HG03457 (cell line): ENCODE results near the gene DNAJC13.

Experiments used
- ATAC-seq: cut with Tn5 transposase; IDR thresholded peaks from one replicate; pipeline ENCODE4 v1.9.1; 2021; ENCODE audit warnings: moderate number of reproducible peaks; ENCODE audit not compliant: unreplicated experiment

The DNAJC13 gene

DNA sequence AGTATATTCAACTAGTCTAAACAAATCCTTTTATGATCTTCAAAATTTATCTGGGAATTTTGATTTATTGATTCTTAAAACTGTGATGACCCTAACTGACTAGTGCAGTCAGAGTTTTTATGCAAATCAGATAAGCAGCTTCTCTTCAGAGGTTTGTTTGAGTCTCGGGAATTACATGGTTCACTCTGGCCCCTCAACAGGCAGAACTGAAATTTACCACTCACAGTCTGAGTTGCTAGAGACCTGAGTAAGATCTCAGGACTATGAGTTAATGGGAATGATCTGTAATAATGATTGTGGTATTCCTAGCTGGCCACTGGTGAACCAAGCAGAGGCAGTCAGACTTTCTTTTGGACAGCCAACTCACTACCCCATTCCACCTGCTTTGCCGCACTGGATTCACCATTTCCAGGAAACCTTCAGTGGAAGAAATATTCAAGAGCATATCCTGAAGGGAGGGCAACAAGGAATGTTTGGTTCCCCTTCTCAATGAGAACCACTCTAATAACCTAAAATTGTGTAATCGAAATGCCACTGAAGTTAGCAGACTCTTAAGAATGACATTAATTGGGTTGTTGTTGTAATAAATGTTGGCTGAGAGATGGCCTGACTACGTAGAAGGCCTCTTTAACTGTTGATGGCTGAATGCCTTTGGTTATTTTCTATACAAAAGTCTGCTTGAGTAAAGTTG, 11.5 kb upstream of the DNAJC13 start:
- ATAC-seq: no peak

DNA sequence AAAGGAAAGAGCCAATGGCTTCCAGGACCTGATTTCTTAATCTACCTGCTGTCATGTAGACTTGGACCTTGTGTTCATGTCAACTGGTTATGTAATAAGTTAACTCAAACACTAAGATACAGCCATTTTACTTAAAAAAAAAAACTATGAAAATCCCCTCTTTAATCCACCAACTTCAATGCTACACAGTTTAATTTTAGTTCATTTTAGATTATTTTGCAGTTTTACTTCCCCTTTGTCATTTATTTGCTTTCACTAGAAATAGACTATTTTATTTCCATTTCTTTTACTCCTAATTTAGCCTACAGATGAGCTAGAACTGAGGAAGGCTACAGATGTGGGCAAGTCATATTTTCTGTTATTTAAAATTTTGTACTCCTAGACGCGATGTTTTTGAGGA, 10.7 kb upstream of the DNAJC13 start:
- no peak for ATAC-seq

DNA sequence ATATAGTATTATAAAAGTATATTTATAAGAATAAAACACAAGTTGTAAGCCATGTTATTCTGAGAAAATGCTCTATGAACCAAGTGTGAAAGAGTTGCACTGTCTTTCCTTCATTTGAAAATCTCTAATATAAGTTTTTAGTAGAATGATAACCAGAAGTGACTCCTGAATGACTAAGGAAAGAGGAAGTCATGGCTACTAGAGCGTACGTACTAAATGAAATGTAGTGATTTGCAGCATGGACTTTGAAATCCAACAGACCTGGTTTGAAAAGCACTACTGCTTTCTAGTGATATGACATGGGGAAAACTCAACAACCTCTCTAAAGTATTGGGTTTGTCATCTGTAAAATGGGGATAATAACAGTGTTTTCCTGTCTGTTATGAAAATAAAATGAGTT, 10.3 kb upstream of the DNAJC13 start:
- ATAC-seq: no peak

DNA sequence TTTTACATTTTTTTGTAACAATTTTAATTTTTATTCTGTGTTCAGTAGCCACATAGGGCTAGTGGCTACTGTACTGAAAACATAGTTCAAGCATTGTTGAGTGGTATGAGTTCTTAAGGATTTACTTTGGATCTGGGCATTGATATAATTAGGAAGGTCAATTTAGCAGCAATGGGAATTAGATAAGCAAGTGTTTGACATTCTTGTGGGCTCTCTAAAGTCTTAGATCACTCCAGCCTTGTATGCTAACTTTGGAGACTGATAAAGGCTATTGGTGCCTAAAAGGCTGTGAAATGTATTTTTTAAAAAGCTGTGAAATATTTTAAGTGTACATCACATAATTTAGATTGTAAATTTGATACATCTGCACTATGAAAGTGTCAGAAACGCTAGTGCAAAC, 2.5 kb upstream of the DNAJC13 start:
- ATAC-seq: no peak

DNA sequence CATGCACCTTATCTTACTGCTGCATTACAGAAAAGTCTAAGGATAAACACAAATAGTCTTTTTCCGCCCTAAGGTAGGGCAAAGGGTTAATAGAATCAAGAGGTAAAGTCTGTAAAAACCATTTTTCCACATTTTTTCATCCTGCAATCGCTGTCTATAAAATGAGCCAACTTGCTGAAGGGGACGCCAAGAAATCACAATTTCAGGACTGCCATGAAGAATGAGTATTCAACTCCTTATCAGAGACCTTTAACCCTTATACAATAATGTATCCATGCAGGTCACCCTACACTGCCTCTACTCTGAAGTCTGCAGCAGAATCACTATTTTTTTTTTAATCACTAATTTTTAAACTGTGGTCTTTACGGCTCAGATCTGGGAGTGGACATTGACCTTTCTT, 1.1 kb upstream of the DNAJC13 start:
- ATAC-seq: no peak

- ATAC-seq: peak; percentile 33
These were observed 551 bp downstream of the DNAJC13 start for GRCh38 chr3:132417695-132418411.

DNA sequence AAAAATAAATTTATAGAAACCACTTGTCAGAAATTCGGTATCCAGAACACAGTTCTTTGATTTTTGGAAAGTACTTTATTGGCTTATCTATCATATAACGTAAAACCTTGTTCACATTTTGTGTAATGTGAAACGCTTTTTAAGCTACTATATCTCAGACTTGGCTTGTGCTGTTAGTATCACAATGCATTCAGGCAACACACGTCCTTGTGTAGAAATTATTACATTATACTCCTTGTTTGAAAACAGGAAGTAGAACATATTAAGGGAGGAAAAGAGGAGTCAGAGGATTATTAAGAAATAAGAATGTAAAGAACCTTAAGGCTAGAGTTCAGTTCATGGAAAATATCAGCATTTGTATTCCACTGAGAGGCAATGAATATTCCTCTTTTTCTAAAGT, 1.6 kb downstream of the DNAJC13 start:
- ATAC-seq: no peak

DNA sequence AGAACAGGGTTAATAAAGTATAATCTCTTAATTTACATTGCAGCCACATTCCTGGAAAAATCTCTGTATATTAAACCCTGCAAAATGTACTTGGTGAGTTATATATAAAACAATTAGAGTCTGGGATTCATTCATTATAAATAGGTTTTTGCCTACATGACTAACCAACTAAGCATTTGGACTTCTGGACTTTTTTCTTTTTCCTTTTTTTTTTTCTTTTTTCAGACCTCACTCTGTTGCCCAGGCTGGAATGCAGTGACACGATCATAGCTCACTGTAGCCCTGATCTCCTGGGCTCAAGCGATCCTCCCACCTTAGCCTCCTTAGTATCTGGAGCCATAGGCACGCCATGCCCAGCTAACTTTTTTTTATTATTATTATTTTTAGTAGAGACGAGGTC, 4.5 kb downstream of the DNAJC13 start:
- no peak for ATAC-seq

DNA sequence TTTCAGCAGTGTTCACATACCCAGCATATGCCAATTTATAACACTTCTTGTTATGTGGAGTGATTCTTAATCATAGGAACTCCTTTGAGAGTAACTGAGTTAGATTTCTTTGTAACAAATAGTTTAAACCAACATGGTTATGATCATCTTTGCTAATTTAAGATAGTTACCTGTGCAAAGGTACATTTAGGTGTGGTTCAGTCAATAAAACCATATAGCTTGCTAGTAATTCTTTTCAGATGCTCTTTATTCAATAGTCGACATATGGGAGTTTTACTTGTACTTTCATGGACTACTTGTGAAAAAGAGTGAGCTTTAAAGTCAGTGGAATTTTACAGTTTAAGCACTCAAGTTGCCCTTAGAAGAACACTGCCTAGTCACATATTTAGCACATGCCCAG, 5.2 kb downstream of the DNAJC13 start:
- no peak for ATAC-seq

- ATAC-seq: no peak
These were observed 15.3 kb downstream of the DNAJC13 start for GRCh38 chr3:132432639-132433038.

DNA sequence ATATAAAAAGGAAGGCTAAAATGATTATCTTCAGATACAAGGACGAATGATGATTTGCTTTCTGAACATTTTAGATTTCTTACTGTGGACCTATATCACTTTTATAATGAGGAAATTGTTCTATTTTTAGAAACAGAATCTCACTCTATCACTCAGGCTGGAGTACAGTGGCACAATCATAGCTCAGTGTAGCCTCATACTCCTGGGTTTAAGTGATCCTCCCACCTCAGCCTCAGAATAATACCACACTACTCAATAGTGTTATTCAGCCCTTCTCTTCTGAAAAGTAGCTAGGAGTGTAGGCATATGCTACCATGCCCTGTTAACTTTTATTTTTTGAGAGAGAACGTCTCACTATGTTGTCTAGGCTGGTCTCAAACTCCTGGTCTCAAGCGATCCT, 15.8 kb downstream of the DNAJC13 start:
- ATAC-seq: no peak

DNA sequence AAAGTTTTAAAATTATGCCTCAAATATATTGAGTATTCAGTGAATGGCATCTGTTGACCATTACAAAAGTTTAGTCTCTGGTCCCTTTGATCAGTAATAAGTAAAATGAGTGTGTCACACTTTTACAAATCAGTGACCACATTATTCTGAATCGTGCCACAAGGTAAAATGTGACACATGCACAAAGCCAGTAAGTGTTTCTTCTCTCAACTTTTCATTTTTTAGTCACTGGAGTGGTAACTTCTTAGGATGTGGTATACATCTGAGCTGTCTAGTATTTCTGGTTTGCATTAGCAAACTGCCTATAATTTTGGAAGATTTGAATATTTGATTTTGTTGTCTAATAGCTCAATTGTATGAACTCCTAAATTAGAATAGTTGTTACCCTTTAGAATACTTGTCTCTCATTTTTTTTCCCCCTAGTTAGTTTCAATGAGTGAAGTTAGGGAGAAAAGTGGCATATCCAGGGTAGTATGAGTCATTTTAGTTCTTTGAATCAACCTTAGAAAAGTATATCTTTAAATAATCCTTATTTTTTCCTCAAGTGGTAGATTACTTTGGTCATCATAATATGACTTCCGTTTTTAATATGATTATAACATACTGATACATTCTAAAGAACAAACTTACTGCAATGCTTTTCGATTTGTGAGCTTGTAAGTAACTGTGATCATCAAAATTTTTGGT, 18.1 kb downstream of the DNAJC13 start:
- ATAC-seq: no peak

DNA sequence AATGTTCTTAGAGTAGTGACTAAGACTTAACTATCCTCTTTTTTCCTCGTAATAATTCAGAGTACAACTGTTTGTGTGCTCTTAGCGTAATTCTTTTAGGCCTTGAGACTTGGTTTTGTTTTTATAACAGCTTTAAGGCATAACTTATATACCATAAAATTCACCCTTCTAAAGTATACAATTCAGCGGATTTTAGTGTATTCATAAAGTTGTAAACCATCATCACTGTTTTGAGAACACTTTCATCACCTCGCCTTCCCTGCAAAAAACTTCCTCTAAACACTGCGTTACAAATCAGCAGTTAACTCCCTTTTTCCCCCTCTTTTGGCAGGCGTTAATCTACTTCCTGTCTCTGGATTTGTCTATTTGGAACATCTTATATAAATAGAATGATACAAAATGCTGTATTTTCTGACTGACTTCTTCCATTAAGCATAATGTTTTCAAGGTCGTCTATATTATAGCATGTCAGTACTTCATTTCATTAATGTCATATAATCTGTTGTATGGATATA, 18.7 kb downstream of the DNAJC13 start:
- no peak for ATAC-seq

- ATAC-seq: no peak
These were observed 26.1 kb downstream of the DNAJC13 start for GRCh38 chr3:132443421-132443820.

DNA sequence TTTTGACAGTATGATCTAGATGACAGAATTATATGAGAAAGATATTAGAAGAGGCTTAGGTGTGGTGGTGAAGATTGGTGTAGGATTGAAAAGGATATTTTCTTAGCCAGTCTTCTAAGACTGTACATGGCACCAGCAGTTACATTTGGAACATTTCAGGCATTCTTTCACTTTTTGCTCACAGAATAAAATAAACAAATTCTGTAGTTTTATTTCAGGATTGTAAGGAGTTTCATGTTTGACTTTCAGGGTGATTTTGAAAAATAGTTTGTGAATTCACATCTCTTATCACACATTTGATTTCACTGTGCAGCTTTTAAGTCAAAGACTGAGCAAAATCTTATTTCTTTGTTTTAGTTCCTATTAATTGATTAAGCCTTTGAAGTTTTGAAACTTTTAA, 27.1 kb downstream of the DNAJC13 start:
- no peak for ATAC-seq

- ATAC-seq: no peak
These were observed 28.5 kb downstream of the DNAJC13 start for GRCh38 chr3:132445817-132446216.

DNA sequence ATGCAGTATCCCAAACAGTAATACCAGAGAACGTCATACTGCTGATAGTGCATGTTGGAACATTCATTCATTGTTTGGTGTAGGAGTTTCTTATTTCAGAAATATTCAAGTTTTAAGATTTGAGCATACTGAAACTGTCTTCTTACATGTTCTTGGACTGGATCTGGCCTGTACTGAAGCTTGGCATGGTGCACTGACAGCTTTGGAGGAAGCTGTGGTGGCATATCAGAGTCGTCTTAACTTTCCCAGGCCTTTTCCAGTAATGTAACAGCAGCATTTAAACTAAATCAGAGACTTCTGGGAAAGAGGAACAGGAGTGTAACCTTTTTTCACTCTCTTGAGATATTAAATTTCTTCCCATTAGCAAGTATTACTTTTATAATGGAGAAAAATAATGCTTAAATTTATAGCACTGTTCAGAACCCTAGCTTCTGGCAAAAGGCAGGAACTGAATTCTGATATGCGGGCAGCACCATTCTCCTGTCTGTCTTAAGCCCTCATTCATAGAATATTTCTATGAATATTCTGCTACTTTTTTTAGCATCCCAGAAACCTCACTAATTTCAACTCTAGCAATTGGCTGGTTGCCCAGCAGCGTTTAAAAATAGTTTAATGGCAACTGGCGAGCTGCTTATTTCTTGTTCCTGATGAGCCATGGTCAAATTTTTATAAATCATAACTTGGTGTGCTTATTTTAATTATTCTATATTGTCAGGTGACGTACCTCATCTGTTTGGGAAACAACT, 31.1 kb downstream of the DNAJC13 start:
- no peak for ATAC-seq

- no peak for ATAC-seq
These were observed 38.8 kb downstream of the DNAJC13 start for GRCh38 chr3:132456136-132456535.

DNA sequence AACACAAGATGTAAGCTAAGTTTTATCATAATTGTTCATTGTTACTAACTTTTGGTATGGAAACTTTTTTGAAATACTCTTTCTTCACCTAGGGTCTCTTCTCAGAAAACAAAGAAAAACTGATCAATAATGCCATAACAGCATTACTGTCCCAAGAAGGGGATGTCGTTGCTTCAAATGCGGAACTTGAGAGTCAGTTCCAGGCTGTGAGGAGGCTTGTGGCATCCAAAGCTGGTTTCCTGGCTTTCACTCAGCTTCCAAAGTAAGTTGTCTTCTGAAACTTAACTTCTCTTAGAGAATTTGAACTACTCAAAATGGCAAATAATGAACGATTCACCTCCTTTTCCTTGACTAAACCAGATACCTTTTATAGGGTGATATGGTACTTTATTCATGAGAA, 39.3 kb downstream of the DNAJC13 start:
- no peak for ATAC-seq

- ATAC-seq: no peak
These were observed 40.0 kb downstream of the DNAJC13 start for GRCh38 chr3:132457286-132457685.

DNA sequence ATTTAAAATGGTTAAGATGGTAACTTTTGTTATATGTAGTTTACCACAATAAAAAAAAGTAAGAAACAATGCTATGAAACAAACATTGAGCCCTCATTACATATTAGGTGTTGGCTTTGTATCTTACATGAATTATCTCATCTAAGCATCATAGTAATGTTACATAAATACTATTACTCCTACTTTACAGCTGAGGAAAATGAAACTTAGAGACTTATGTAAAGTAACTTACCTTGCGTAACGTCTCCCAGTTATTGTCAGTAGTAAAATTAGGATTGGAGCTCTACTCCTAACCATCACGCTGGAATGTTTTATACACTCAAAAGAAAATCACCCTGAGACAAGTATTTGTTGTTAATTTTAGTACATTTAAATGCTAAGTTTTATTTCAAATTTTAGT, 42.2 kb downstream of the DNAJC13 start:
- no peak for ATAC-seq
